GM19395 (cell line): ENCODE measurements around the gene KAZN.

Experiments
- ATAC-seq: cut with Tn5 transposase; IDR thresholded peaks from one replicate; pipeline ENCODE4 v1.9.1; 2021; ENCODE audit warnings: mild to moderate bottlenecking, moderate library complexity; ENCODE audit not compliant: unreplicated experiment

KAZN gene

DNA sequence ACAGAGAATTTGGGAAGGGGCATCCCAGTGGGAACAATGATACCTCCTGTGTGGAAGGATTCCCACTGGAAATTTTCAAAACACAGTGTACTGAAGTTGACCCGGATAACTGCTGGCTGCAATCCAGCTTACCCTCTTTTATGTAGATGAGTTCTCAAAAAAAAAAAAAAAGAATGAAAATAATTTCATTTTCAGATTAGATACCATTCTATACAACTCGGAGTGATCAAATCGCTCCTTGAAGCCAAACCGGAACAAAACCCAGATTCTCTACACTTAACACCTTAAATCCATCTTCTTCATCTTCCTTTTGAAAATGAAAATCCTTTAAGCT lies 69.1 kb downstream of the KAZN start:
- ATAC-seq = no peak

GRCh38 chr1:14668538-14668937 lies 70.1 kb downstream of the KAZN start:
- no peak for ATAC-seq

GRCh38 chr1:14672005-14672404 lies 73.5 kb downstream of the KAZN start:
- ATAC-seq = no peak

- ATAC-seq = no peak
These were observed 75.5 kb downstream of the KAZN start for GRCh38 chr1:14674030-14674429.

GRCh38 chr1:14676400-14676799 lies 77.9 kb downstream of the KAZN start:
- ATAC-seq = no peak

GRCh38 chr1:14677292-14677971 lies 78.9 kb downstream of the KAZN start:
- ATAC-seq = no peak

GRCh38 chr1:14678011-14678638 lies 79.6 kb downstream of the KAZN start:
- no peak for ATAC-seq

GRCh38 chr1:14679027-14679688 lies 80.7 kb downstream of the KAZN start:
- no peak for ATAC-seq

DNA sequence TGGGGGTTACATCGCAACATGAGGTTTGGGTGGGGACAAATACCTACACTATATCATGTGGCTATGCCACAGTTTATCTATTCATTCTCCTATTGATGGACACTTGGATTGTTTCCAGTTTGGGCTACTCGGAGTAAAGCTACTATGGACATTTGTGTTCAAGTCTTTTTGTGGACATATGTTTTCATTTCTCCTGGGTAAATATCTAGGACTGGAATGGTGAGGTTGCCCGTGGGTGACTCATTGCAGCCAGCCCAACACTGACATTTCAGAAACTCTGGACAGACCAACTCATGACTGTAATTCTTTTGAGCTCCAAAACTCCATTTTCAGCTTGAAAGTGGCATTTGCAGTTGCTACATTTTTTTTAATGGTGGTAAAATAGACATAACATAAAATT lies 82.7 kb downstream of the KAZN start:
- ATAC-seq = no peak

- no peak for ATAC-seq
These were observed 84.6 kb downstream of the KAZN start for GRCh38 chr1:14682941-14683621.

- ATAC-seq = no peak
These were observed 86.6 kb downstream of the KAZN start for GRCh38 chr1:14685078-14685477.

DNA sequence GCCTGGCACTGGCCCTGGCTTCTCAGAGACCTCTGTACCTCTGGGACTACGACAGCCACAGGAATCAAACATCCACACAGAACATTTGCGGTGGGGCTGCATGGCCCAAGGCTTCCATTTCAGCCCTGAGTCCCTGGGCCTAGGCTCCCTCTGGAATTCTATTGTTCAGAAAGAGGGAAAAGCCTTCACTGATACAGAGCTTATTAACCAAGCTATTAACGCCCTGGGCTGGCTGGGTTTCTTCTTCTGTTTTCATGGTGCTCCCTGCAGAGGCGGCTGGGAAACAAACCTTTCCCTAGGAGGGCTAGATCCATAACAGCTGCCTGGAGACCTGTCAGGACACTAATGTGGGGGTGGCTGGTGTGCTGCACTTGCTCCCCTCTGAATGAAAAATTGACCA lies 88.2 kb downstream of the KAZN start:
- no peak for ATAC-seq

GRCh38 chr1:14687147-14687546 lies 88.7 kb downstream of the KAZN start:
- no peak for ATAC-seq

DNA sequence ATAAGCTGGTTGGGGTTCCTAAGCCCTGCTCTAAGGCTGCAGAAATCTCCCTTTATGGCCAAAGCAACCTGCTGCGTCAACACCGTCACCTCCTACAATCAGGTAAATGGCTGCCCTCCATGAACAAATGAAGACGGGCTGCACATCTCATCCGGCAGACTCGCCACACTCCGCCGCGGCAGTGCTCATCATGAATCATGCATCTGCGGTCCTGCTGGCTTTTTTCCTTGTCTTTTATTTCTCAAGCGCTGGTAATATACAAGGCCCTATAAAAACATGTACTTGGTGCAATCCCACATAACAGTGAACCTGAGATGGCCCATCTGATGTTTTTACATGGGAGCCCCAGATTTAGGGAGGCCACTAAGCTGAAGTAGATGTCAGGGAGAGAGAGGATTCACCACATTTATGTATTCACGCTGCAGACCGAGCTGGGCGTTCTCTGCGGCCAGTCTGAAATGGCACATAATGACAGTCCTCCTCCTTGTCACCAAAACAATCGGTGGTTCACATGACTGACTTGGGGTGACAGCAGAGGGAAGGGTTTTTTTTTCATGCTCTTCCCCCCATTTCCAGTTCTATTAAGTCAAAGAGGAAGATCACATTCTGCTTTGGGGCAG lies 91.6 kb downstream of the KAZN start:
- ATAC-seq = no peak

- no peak for ATAC-seq
These were observed 95.5 kb downstream of the KAZN start for GRCh38 chr1:14693949-14694348.

- no peak for ATAC-seq
These were observed 96.1 kb downstream of the KAZN start for GRCh38 chr1:14694589-14694988.

GRCh38 chr1:14696761-14697160 lies 98.3 kb downstream of the KAZN start:
- no peak for ATAC-seq

GRCh38 chr1:14697353-14697752 lies 98.9 kb downstream of the KAZN start:
- no peak for ATAC-seq

DNA sequence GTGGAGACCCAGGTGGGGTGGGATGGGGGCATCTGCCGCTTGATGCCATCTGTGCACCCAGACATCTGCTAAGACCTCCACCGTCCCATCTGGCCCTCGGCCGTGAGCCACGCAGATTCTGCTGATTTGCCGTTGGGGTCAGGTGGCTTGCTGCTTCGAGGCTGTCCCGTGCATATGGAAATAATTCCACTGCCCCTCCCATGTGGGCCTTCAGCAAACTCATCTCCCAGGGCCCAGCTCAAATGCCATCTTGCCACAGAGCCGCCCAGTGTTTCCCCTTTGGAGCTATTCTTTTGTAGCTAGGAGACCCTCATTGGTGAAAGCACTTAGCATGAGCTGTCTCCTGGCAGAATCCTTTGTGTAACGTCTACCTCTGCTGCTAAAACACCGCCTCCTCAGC lies 99.8 kb downstream of the KAZN start:
- no peak for ATAC-seq

DNA sequence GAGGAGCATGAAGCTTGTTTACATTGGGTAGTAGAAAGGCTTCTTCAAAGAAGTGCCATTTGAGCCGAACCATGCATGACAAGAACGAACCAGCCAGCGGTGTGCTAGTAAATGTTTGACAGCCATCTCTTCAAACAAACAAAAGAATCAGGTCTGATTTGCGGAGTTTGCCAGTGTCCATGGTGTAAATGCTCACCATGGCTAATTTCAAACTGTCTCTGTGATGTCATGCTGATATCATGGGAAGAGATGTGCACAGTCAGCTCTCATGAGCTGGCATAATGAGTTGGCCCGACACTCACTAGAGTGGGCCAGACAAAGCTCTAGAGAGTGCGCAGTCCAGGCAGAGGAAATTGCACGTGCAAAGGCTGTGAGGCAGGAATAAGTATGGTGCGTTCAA lies 101.1 kb downstream of the KAZN start:
- no peak for ATAC-seq

DNA sequence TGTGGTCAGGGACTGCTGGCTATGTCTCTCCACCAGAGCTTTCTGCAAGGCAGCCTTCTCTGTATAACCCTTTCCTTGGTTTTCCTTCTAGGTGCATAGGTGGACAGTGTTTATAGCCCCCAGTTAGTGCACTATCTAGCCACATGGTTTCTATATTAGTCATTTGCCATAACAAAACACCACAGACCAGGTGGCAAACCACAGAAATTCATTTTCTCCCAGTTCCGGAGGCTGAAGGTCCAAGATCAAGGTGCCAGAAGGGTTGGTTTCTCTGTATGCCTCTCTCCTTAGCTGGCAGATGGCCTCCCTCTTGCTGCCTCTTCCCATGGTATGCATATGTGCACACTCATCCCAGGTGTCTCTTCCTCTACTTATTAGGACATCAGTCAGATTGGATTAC lies 106.4 kb downstream of the KAZN start:
- ATAC-seq = no peak

DNA sequence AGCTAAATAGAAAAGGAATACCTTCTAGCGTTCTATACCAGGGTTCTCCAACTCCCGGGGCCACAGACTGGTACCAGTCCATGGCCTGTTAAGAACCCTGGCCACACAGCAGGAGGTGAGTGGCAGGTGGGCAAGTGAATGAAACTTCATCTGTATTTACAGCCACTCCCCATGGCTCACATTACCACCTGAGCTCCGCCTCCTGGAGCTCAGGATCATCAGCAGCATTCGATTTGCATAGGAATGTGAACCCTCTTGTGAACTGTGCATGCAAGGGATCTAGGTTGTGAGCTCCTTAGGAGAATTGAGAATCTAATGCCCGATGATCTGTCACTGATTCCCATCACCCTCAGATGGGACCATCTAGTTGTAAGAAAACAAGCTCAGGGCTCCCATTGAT lies 107.3 kb downstream of the KAZN start:
- ATAC-seq = no peak
